H9 (cell line): ENCODE measurements around the gene STK35. TPM values are rescaled to one million over a fixed set of nuclear protein-coding genes. Genes with fewer than 3 reads are reported as not detected.

Source experiments
- DNase-seq: peaks from one replicate; pipeline ENCODE4 v3.0.0-alpha.2; 2017
- H2AFZ ChIP-seq: one replicate; pipeline ENCODE4 v1.6.1; 2013; ENCODE audit warnings: mild to moderate bottlenecking, low read length, control low read depth, moderate library complexity
- H2AK5ac ChIP-seq: 2 replicates; pipeline ENCODE4 v1.6.1; 2013; ENCODE audit warnings: low read length, control low read depth, mixed read lengths; ENCODE audit not compliant: insufficient read length
- H2BK120ac ChIP-seq: one replicate; pipeline ENCODE4 v1.6.1; 2013; ENCODE audit warnings: low read depth, mild to moderate bottlenecking, low read length, control low read depth, inconsistent platforms; ENCODE audit not compliant: poor library complexity, severe bottlenecking
- H2BK12ac ChIP-seq: 2 replicates; pipeline ENCODE4 v1.6.1; 2013; ENCODE audit warnings: low read length, control low read depth, mixed read lengths, low read depth; ENCODE audit not compliant: insufficient read length
- H2BK15ac ChIP-seq: 2 replicates; pipeline ENCODE4 v1.6.1; 2013; ENCODE audit warnings: low read depth, low read length, control low read depth
- H2BK20ac ChIP-seq: one replicate; pipeline ENCODE4 v1.6.1; 2013; ENCODE audit warnings: low read depth, mild to moderate bottlenecking, low read length, control low read depth, inconsistent platforms; ENCODE audit not compliant: poor library complexity, severe bottlenecking
- H2BK5ac ChIP-seq: 2 replicates; pipeline ENCODE4 v1.6.1; 2013; ENCODE audit warnings: low read length, control low read depth, mixed read lengths; ENCODE audit not compliant: insufficient read length
- H3K14ac ChIP-seq: 2 replicates; pipeline ENCODE4 v1.6.1; 2013; ENCODE audit warnings: low read length, control low read depth; ENCODE audit not compliant: insufficient read depth
- H3K18ac ChIP-seq: 2 replicates; pipeline ENCODE4 v1.6.1; 2013; ENCODE audit warnings: low read depth, mild to moderate bottlenecking, mixed read lengths, low read length, control low read depth; ENCODE audit not compliant: insufficient read length
- H3K23ac ChIP-seq: 2 replicates; pipeline ENCODE4 v1.6.1; 2013; ENCODE audit warnings: low read length, control low read depth, mixed read lengths, low read depth; ENCODE audit not compliant: insufficient read length
- H3K23me2 ChIP-seq: 2 replicates; pipeline ENCODE4 v1.6.1; 2013; ENCODE audit warnings: low read depth, mild to moderate bottlenecking, mixed read lengths, low read length, control low read depth; ENCODE audit not compliant: insufficient read length, poor library complexity, severe bottlenecking
- H3K27ac ChIP-seq: 2 replicates; pipeline ENCODE4 v1.5.1; 2013; ENCODE audit warnings: low read length, control low read depth, mixed read lengths, low read depth; ENCODE audit not compliant: insufficient read length
- H3K27me3 ChIP-seq: 2 replicates; pipeline ENCODE4 v1.6.1; 2013; ENCODE audit warnings: low read length, control low read depth, inconsistent platforms; ENCODE audit not compliant: insufficient read depth
- H3K4ac ChIP-seq: 2 replicates; pipeline ENCODE4 v1.6.1; 2013; ENCODE audit warnings: low read depth, mild to moderate bottlenecking, control low read depth, inconsistent platforms, low read length, moderate library complexity
- H3K4me1 ChIP-seq: 2 replicates; pipeline ENCODE4 v1.6.1; 2013; ENCODE audit warnings: low read length, control low read depth, inconsistent platforms; ENCODE audit not compliant: insufficient read depth
- H3K4me2 ChIP-seq: 2 replicates; pipeline ENCODE4 v1.6.1; 2013; ENCODE audit warnings: low read length, control low read depth, mixed read lengths; ENCODE audit not compliant: insufficient read length, insufficient read depth
- H3K56ac ChIP-seq: 2 replicates; pipeline ENCODE4 v1.6.1; 2013; ENCODE audit warnings: low read depth, mild to moderate bottlenecking, mixed read lengths, low read length, control low read depth; ENCODE audit not compliant: insufficient read length
- H3K79me1 ChIP-seq: 2 replicates; pipeline ENCODE4 v1.6.1; 2013; ENCODE audit warnings: low read depth, mild to moderate bottlenecking, moderate library complexity, low read length, control low read depth, inconsistent platforms; ENCODE audit not compliant: insufficient read depth, poor library complexity, severe bottlenecking
- H3K79me2 ChIP-seq: 2 replicates; pipeline ENCODE4 v1.6.1; 2013; ENCODE audit warnings: low read length, control low read depth, inconsistent platforms; ENCODE audit not compliant: insufficient read depth
- H3K9ac ChIP-seq: 2 replicates; pipeline ENCODE4 v1.6.1; 2013; ENCODE audit warnings: low read length, control low read depth, mixed read lengths; ENCODE audit not compliant: insufficient read length; ENCODE audit errors: extremely low read depth
- H3K9me3 ChIP-seq: one replicate; pipeline ENCODE4 v1.6.1; 2013; ENCODE audit warnings: low read depth, low read length, inconsistent platforms; ENCODE audit not compliant: control insufficient read depth
- H3T11ph ChIP-seq: one replicate; pipeline ENCODE4 v1.6.1; 2013; ENCODE audit warnings: mild to moderate bottlenecking, low read length, control low read depth, inconsistent platforms
- H4K20me1 ChIP-seq: one replicate; pipeline ENCODE4 v1.6.1; 2013; ENCODE audit not compliant: control insufficient read depth, insufficient read length, insufficient read depth
- H4K5ac ChIP-seq: 2 replicates; pipeline ENCODE4 v1.6.1; 2013; ENCODE audit warnings: low read depth, mild to moderate bottlenecking, mixed read lengths, low read length, control low read depth; ENCODE audit not compliant: insufficient read length
- H4K8ac ChIP-seq: replicated peaks from 2 replicates; pipeline ENCODE4 v1.6.1; 2013; ENCODE audit warnings: low read length, control low read depth, mixed read lengths, low read depth; ENCODE audit not compliant: insufficient read length
- H4K91ac ChIP-seq: 2 replicates; pipeline ENCODE4 v1.6.1; 2013; ENCODE audit warnings: low read depth, mild to moderate bottlenecking, moderate library complexity, mixed read lengths, low read length, control low read depth; ENCODE audit not compliant: insufficient read length
- H3K27ac Mint-ChIP-seq, 3 experiments: 2 replicates in 2 of 3; 3 replicates in 1 of 3; pipeline ENCODE4 v1.8.0; 2020 to 2021; ENCODE audit warnings: mixed read lengths in 3 of 3, mild to moderate bottlenecking in 1 of 3, moderate library complexity in 1 of 3
- H3K27me3 Mint-ChIP-seq: 2 replicates; pipeline ENCODE4 v1.8.0; 2021; ENCODE audit warnings: low read depth, mild to moderate bottlenecking, moderate library complexity, mixed read lengths
- H3K36me3 Mint-ChIP-seq, 3 experiments: 2 replicates in 2 of 3; 3 replicates in 1 of 3; pipeline ENCODE4 v1.8.0; 2020 to 2021; ENCODE audit warnings: low read depth in 3 of 3, mixed read lengths in 3 of 3; ENCODE audit not compliant: insufficient read depth in 1 of 3
- H3K4me1 Mint-ChIP-seq, 2 experiments: 2 replicates each; pipeline ENCODE4 v1.8.0; 2020; ENCODE audit warnings: mixed read lengths in 2 of 2
- H3K4me3 Mint-ChIP-seq, 2 experiments: 2 replicates in 1 of 2; 3 replicates in 1 of 2; pipeline ENCODE4 v1.8.0; 2020 to 2021; ENCODE audit warnings: mild to moderate bottlenecking in 2 of 2, mixed read lengths in 2 of 2, moderate library complexity in 1 of 2
- H3K9me3 Mint-ChIP-seq, 2 experiments: 2 replicates in 1 of 2; 3 replicates in 1 of 2; pipeline ENCODE4 v1.8.0; 2020; ENCODE audit warnings: mild to moderate bottlenecking in 2 of 2, mixed read lengths in 2 of 2, moderate library complexity in 1 of 2
- CTCF ChIP-seq: fragments of 200-600 bp; sonication (generic); conservative IDR thresholded peaks from 3 replicates; pipeline ENCODE4 v1.8.0; 2021; ENCODE audit warnings: antibody characterized with exemption, mild to moderate bottlenecking
- WGBS: extraction: QIAGEN DNeasy Blood & Tissue Kit; methylation state at CpG from one replicate; pipeline ENCODE4 v1.1.7; 2013; ENCODE audit warnings: missing lambda C conversion rate, low lambda C conversion rate, mixed read lengths; ENCODE audit not compliant: insufficient read length; ENCODE audit errors: extremely low coverage; 5-methylcytosine and 5-hydroxymethylcytosine counted together
- total RNA-seq: library from RNA; stranded (reverse); gene quantifications from 2 replicates; pipeline ENCODE4 v1.2.1, GENCODE V29; 2021

STK35 gene
- total RNA-seq, 1 experiment from 2014 or later, result 66.2 TPM

DNA sequence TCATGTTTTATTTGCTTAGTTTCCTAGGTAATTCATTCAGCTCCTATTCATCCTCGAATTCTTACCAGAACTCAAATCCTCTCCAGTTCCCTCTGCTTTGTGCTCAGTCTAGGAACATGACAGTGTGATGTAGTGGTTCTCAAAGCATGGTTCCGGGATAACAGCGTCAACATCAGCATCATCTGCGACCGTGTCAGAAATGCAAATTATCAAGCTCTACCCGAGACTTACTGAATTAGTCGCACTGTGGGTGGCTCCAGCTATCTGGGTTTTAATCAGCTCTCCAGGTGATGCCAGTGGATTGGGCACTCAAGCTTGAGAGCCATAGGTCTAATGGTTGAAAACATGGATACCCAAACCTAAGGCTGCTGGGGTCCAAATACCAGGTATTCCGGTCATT lies 7.7 kb upstream of the STK35 start:
- H3K9me3 Mint-ChIP-seq, result peaks cover 0 to 4% of the 10 kb centered on the region in 2 experiments; a peak in 3 of 5 replicates
- no CpG with 5 or more reads among the region's 8 CpGs for WGBS
- H3K23ac ChIP-seq, result no peak overlapping the region

More for the DNA sequence above, 7.7 kb upstream of the STK35 start:
- no peaks in the 10 kb centered on the region for H3K23me2 ChIP-seq
- no peak overlapping the region for H2BK20ac ChIP-seq
- no peak for DNase-seq
- Mint-ChIP-seq H3K4me3 (no peak overlapping the region), H3K27me3 (peaks cover 3% of the 10 kb centered on the region; the same call in 1 of the 2 replicates), H3K27ac (no peak overlapping the region), H3K4me1 (peaks cover 26 to 39% of the 10 kb centered on the region in 2 experiments), H3K36me3 (no peaks in the 10 kb centered on the region; a peak in 1 of 7 replicates)
- no peak overlapping the region for H3K27ac ChIP-seq
- H3K9ac ChIP-seq, result no peak overlapping the region
- H3K79me1 ChIP-seq, result no peaks in the 10 kb centered on the region
- no peak for TF ChIP-seq CTCF
- H2AK5ac ChIP-seq, result no peak overlapping the region
- no peak overlapping the region for H2BK15ac ChIP-seq
- H4K8ac ChIP-seq, result no peak overlapping the region
- no peak overlapping the region for H3T11ph ChIP-seq
- no peaks in the 10 kb centered on the region for H4K20me1 ChIP-seq
- H3K4me1 ChIP-seq, result peaks cover 2% of the 10 kb centered on the region; the same call in 1 of the 2 replicates
- H2AFZ ChIP-seq, result no peak overlapping the region
- H4K91ac ChIP-seq, result no peak overlapping the region
- no peak overlapping the region for H3K4me2 ChIP-seq
- no peak overlapping the region for H3K18ac ChIP-seq
- H3K56ac ChIP-seq, result no peak overlapping the region
- no peak overlapping the region for H2BK5ac ChIP-seq
- H3K27me3 ChIP-seq, result no peaks in the 10 kb centered on the region
- no peaks in the 10 kb centered on the region for H3K79me2 ChIP-seq
- no peak overlapping the region for H2BK12ac ChIP-seq
- H3K14ac ChIP-seq, result no peak overlapping the region
- no peak overlapping the region for H4K5ac ChIP-seq
- no peak overlapping the region for H2BK120ac ChIP-seq
- H3K4ac ChIP-seq, result no peak overlapping the region
- H3K9me3 ChIP-seq, result no peaks in the 10 kb centered on the region
